SK-N-SH treated with all-trans-retinoic acid at 6 μM for 48 hours (cell line): Measurements from ENCODE around the gene RFESD.

Source experiments
- ARNTL ChIP-seq: fragments of 450-650 bp; formaldehyde crosslinking; IDR thresholded peaks from 2 replicates; pipeline ENCODE4 v1.5.0; 2020; ENCODE audit warnings: low read depth, mild to moderate bottlenecking, moderate library complexity, borderline replicate concordance
- GLIS3 ChIP-seq: fragments of 250-450 bp; sonication (Bioruptor Pico); IDR thresholded peaks from 2 replicates; pipeline ENCODE4 v1.5.0; 2020; ENCODE audit warnings: mild to moderate bottlenecking, moderate library complexity
- OSR1 ChIP-seq: fragments of 250-450 bp; sonication (Bioruptor Pico); IDR thresholded peaks from 2 replicates; pipeline ENCODE4 v1.8.0; 2022; ENCODE audit warnings: moderate library complexity, mild to moderate bottlenecking, inconsistent platforms
- PPARA ChIP-seq: fragments of 250-450 bp; sonication (Bioruptor Pico); IDR thresholded peaks from 2 replicates; pipeline ENCODE4 v1.5.0; 2020; ENCODE audit warnings: mild to moderate bottlenecking, borderline replicate concordance
- RARB ChIP-seq: fragments of 250-450 bp; sonication (Bioruptor Pico); IDR thresholded peaks from 2 replicates; pipeline ENCODE4 v1.8.0; 2021; ENCODE audit warnings: mild to moderate bottlenecking, moderate library complexity
- TOX ChIP-seq: fragments of 250-450 bp; sonication (Bioruptor Pico); IDR thresholded peaks from 2 replicates; pipeline ENCODE4 v1.8.0; 2021; ENCODE audit warnings: mild to moderate bottlenecking, moderate library complexity, borderline replicate concordance
- ZFP3 ChIP-seq: fragments of 250-450 bp; sonication (Bioruptor Pico); IDR thresholded peaks from 2 replicates; pipeline ENCODE4 v1.5.0; 2020; ENCODE audit warnings: mild to moderate bottlenecking, moderate library complexity
- ZFP30 ChIP-seq: fragments of 450-650 bp; formaldehyde crosslinking; IDR thresholded peaks from 2 replicates; pipeline ENCODE4 v1.5.0; 2022; ENCODE audit warnings: mild to moderate bottlenecking, moderate library complexity
- ZNF565 ChIP-seq: fragments of 450-650 bp; formaldehyde crosslinking; conservative IDR thresholded peaks from 2 replicates; pipeline ENCODE4 v1.5.0; 2020; ENCODE audit warnings: low read depth, mild to moderate bottlenecking, moderate library complexity
- ZNF70 ChIP-seq: fragments of 450-650 bp; formaldehyde crosslinking; IDR thresholded peaks from 2 replicates; pipeline ENCODE4 v1.5.0; 2020; ENCODE audit warnings: mild to moderate bottlenecking, moderate library complexity
- TF ChIP-seq, protein P1 (sequence below): fragments of 250-450 bp; sonication (Bioruptor Pico); IDR thresholded peaks from 2 replicates; pipeline ENCODE4 v1.5.1; 2021; ENCODE audit warnings: mild to moderate bottlenecking, moderate library complexity
- TF ChIP-seq, protein P2 (sequence below): fragments of 250-450 bp; sonication (Bioruptor Pico); IDR thresholded peaks from 2 replicates; pipeline ENCODE4 v1.8.0; 2020; ENCODE audit warnings: mild to moderate bottlenecking, moderate library complexity, borderline replicate concordance

DNA sequence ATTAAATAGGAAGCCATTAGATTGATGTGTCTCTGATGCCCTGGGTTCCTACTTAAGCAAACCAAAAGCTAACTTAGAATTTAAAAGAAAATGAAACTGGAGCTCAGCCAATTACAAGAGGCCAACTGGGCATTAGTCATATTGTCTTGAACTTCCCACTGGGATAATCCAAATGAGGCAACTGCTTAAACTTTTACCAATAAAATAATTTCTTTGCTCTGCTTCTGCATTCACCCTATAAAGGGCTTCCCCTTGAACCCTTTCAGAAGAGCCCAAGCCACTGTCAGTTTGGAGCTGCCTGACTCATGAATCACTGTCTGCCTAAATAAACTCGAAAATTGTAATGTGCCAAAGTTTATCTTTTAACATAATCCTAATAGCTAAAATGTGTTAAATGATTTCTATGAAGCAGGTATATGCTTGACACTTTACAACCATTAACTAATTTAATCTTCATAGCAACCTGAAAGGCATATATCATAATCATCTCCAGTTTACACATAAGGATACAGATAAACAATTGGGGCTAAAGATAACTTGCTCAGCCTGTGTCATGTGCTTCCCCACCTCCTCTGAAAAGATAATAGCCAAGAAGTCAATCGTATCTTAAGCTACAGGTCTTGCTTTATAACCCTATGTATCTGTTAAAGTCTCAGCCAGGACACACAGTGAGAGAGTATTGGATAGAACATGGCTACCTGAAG is 15.2 kb upstream of the RFESD start:
- TF ChIP-seq ZNF70 (CRISPR knock-in tag) (no peak), RARB (CRISPR knock-in tag) (no peak), PPARA (CRISPR knock-in tag) (no peak), ARNTL (CRISPR knock-in tag) (no peak), OSR1 (CRISPR knock-in tag) (no peak), TOX (no peak), ZNF565 (no peak), GLIS3 (CRISPR knock-in tag) (no peak), ZFP3 (no peak), ZFP30 (CRISPR knock-in tag) (no peak)
- TF ChIP-seq, protein P1, sequence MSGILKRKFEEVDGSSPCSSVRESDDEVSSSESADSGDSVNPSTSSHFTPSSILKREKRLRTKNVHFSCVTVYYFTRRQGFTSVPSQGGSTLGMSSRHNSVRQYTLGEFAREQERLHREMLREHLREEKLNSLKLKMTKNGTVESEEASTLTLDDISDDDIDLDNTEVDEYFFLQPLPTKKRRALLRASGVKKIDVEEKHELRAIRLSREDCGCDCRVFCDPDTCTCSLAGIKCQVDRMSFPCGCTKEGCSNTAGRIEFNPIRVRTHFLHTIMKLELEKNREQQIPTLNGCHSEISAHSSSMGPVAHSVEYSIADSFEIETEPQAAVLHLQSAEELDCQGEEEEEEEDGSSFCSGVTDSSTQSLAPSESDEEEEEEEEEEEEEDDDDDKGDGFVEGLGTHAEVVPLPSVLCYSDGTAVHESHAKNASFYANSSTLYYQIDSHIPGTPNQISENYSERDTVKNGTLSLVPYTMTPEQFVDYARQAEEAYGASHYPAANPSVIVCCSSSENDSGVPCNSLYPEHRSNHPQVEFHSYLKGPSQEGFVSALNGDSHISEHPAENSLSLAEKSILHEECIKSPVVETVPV (CRISPR knock-in tag), result no peak
- TF ChIP-seq, protein P2, sequence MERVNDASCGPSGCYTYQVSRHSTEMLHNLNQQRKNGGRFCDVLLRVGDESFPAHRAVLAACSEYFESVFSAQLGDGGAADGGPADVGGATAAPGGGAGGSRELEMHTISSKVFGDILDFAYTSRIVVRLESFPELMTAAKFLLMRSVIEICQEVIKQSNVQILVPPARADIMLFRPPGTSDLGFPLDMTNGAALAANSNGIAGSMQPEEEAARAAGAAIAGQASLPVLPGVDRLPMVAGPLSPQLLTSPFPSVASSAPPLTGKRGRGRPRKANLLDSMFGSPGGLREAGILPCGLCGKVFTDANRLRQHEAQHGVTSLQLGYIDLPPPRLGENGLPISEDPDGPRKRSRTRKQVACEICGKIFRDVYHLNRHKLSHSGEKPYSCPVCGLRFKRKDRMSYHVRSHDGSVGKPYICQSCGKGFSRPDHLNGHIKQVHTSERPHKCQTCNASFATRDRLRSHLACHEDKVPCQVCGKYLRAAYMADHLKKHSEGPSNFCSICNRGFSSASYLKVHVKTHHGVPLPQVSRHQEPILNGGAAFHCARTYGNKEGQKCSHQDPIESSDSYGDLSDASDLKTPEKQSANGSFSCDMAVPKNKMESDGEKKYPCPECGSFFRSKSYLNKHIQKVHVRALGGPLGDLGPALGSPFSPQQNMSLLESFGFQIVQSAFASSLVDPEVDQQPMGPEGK, result no peak
